A673 (cell line): ENCODE data around the gene LDB2.

Experiments
- CTCF ChIP-seq: fragments of 300-800, 200-600 bp; sonication (generic); conservative IDR thresholded peaks from 2 replicates; pipeline ENCODE4 v1.5.1; 2017; ENCODE audit warnings: low read depth, mild to moderate bottlenecking, antibody characterized with exemption, low read length, moderate library complexity, mixed read lengths
- EZH2 ChIP-seq: fragments of 200-600 bp; sonication (generic); IDR thresholded peaks from 2 replicates; pipeline ENCODE4 v1.6.1; 2017; ENCODE audit warnings: borderline replicate concordance, low read depth, mild to moderate bottlenecking, mixed read lengths, antibody characterized with exemption, low read length; ENCODE audit not compliant: poor library complexity, severe bottlenecking

- TF ChIP-seq CTCF = no peak
- TF ChIP-seq EZH2 = no peak
These were observed 347.9 kb downstream of the LDB2 start for GRCh38 chr4:16550531-16550930.
